Kidney (tissue), 14 donors: Measurements from ENCODE around the gene ACBD6. TPM values are rescaled to one million over a fixed set of nuclear protein-coding genes. Genes with fewer than 3 reads are reported as not detected.
A peak's percentile ranks its signal among the peaks of the same experiment; 100 is the strongest.

Experiments
- DNase-seq, 5 donors: peaks; one replicate each; pipeline ENCODE4 v3.0.0-alpha.2; 2013 to 2020
- FAIRE-seq: peaks from 2 replicates; lab custom pipeline; 2012; peaks lifted over from hg19 to GRCh38; lab: Jason Lieb, UNC
- H3K27ac ChIP-seq, 2 donors: one replicate each; pipeline ENCODE4 v1.7.0; 2013; ENCODE audit warnings: low read depth in 2 of 2, low read length in 2 of 2, inconsistent platforms in 1 of 2
- H3K27me3 ChIP-seq: one replicate; pipeline ENCODE4 v1.7.1; 2013; ENCODE audit warnings: low read length, inconsistent platforms; ENCODE audit not compliant: control insufficient read depth, insufficient read depth
- H3K36me3 ChIP-seq, 3 donors: one replicate each; pipeline versions ENCODE4 v1.7.0 to v1.7.1; 2013; ENCODE audit warnings: low read length in 3 of 3, control low read depth in 1 of 3, inconsistent platforms in 1 of 3; ENCODE audit not compliant: insufficient read depth in 3 of 3, control insufficient read depth in 2 of 3
- H3K4me1 ChIP-seq, 3 donors: one replicate each; pipeline versions ENCODE4 v1.7.0 to v1.7.1; 2013; ENCODE audit warnings: low read length in 3 of 3, inconsistent platforms in 1 of 3, low read depth in 1 of 3; ENCODE audit not compliant: control insufficient read depth in 2 of 3, insufficient read depth in 2 of 3
- H3K4me3 ChIP-seq, 3 donors: one replicate each; pipeline versions ENCODE4 v1.7.0 to v1.8.1; 2013; ENCODE audit warnings: low read length in 3 of 3, control low read depth in 1 of 3, inconsistent platforms in 1 of 3
- H3K9ac ChIP-seq, 3 donors: one replicate each; pipeline versions ENCODE4 v1.7.0 to v1.7.1; 2013; ENCODE audit warnings: low read length in 3 of 3, control low read depth in 1 of 3, inconsistent platforms in 1 of 3
- H3K9me3 ChIP-seq, 3 donors: one replicate each; pipeline versions ENCODE4 v1.7.0 to v1.7.1; 2013; ENCODE audit warnings: low read length in 3 of 3, control low read depth in 1 of 3, inconsistent platforms in 1 of 3; ENCODE audit not compliant: control insufficient read depth in 2 of 3, insufficient read depth in 1 of 3
- intact Hi-C: fragments of 100-400 bp; cut with DNase I; formaldehyde crosslinking; loops from one replicate; pipeline ENCODE4 v1.11.1; 2022
- polyA plus RNA-seq: library from polyadenylated mRNA; stranded (reverse); fragments of 350-450 nt; fragmentation: Illumina TruSeq; extraction: RNeasy Lipid Tissue Mini Kit (QIAGEN cat#74804); gene quantifications from one replicate; pipeline ENCODE4 v1.2.3, GENCODE V29; 2014; ENCODE audit warnings: low read depth, low replicate concordance; ENCODE audit not compliant: insufficient read depth
- total RNA-seq: library from RNA; stranded (reverse); fragmentation: NEBNext Ultra II Directional; extraction: Animal tissue kit (Norgen Biotek cat#: 25700); gene quantifications from one replicate; pipeline ENCODE4 v1.2.1, GENCODE V29; 2021
- TF ChIP-seq, protein P1 (sequence below): IDR thresholded peaks from 3 replicates; pipeline ENCODE4 v1.5.1; 2012; ENCODE audit warnings: mild to moderate bottlenecking, moderate library complexity, borderline replicate concordance; ENCODE audit not compliant: insufficient read depth; ENCODE audit errors: extremely low read depth
- donor health status: control.
- donor health status: control.
- donor health status: control.
- donor health status: control.
- donor health status: control.
- donor health status: DM: yes; HTN: yes; CAD: no.
- donor health status: Normal renal cell carcinoma (clear cell type).

ACBD6 gene
- total and polyA plus RNA-seq, 2 donors from 2014 or later = 30.9 to 36.4 TPM

DNA sequence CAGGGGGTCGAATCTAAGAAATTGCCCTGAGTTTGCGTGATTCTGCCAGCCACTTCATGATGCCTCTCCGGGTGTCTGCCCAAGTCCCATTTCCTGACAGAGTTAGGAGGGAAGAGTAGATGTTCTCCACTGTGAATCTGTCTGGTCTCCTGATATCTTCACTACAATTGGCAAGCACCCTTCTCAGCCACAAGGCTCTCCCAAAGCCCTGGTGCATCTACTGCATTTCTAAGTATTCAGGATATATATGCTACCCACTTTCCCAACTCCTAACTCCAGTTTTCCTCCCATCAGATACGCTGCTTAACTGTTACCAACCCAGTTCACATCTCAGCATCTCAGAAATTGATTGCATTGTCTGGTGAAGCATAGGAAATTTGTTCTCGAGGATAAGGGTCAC lies 30.5 kb upstream of the ACBD6 start:
- Histone ChIP-seq H3K9ac (no peak overlapping the region), H3K27me3 (no peaks in the 10 kb centered on the region), H3K36me3 (no peaks in the 10 kb centered on the region), H3K9me3 (no peaks in the 10 kb centered on the region), H3K27ac (no peak overlapping the region), H3K4me1 (peaks cover 0 to 5% (median 4%) of the 10 kb centered on the region in 3 donors), H3K4me3 (peak overlapping the region in 1 of 3 donors; percentile 3)
- DNase-seq = peak in 1 of 5 donors; percentile 19
- intact Hi-C loops = no loop called here
- FAIRE-seq = no peak
- TF ChIP-seq, protein P1, sequence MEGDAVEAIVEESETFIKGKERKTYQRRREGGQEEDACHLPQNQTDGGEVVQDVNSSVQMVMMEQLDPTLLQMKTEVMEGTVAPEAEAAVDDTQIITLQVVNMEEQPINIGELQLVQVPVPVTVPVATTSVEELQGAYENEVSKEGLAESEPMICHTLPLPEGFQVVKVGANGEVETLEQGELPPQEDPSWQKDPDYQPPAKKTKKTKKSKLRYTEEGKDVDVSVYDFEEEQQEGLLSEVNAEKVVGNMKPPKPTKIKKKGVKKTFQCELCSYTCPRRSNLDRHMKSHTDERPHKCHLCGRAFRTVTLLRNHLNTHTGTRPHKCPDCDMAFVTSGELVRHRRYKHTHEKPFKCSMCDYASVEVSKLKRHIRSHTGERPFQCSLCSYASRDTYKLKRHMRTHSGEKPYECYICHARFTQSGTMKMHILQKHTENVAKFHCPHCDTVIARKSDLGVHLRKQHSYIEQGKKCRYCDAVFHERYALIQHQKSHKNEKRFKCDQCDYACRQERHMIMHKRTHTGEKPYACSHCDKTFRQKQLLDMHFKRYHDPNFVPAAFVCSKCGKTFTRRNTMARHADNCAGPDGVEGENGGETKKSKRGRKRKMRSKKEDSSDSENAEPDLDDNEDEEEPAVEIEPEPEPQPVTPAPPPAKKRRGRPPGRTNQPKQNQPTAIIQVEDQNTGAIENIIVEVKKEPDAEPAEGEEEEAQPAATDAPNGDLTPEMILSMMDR = no peak

GRCh38 chr1:180530501-180530900 lies 28.1 kb upstream of the ACBD6 start:
- Histone ChIP-seq H3K27me3 (no peaks in the 10 kb centered on the region), H3K36me3 (no peaks in the 10 kb centered on the region), H3K4me3 (no peak overlapping the region), H3K9ac (no peak overlapping the region), H3K4me1 (peaks cover 0 to 4% (median 2%) of the 10 kb centered on the region in 3 donors), H3K27ac (no peak overlapping the region), H3K9me3 (no peaks in the 10 kb centered on the region)
- intact Hi-C loops = no loop called here
- FAIRE-seq (no peak), DNase-seq (peak in 1 of 5 donors; percentile 42)
- TF ChIP-seq, protein P1 = no peak

GRCh38 chr1:180528868-180529470 lies 26.6 kb upstream of the ACBD6 start:
- intact Hi-C loops = loop anchor here (10.0 kb wide), 1 partner anchor 326 kb away; no protein-coding TSS in a partner anchor
- no peak overlapping the region for H3K4me3 ChIP-seq
- no peak for DNase-seq
- H3K9me3 ChIP-seq = no peaks in the 10 kb centered on the region
- H3K4me1 ChIP-seq = peaks cover 0 to 4% (median 2%) of the 10 kb centered on the region in 3 donors
- no peak for FAIRE-seq
- TF ChIP-seq, protein P1 = no peak
- no peak overlapping the region for H3K9ac ChIP-seq
- no peaks in the 10 kb centered on the region for H3K27me3 ChIP-seq
- H3K36me3 ChIP-seq = no peaks in the 10 kb centered on the region
- no peak overlapping the region for H3K27ac ChIP-seq
